VCaP (cell line): ENCODE results near the gene DGKD.
A peak's percentile ranks its signal among the peaks of the same experiment; 100 is the strongest.

Experiments used
- H3K27ac ChIP-seq: fragments of 450-650 bp; 2 replicates; pipeline ENCODE4 v1.5.1; 2017
- CTCF ChIP-seq: fragments of 450-650 bp; conservative IDR thresholded peaks from 2 replicates; pipeline ENCODE4 v1.5.1; 2017; ENCODE audit warnings: mild to moderate bottlenecking, moderate library complexity

Gene DGKD

GRCh38 chr2:233444501-233444900 is 90.2 kb downstream of the DGKD start:
- no peak for TF ChIP-seq CTCF
- no peak overlapping the region for H3K27ac ChIP-seq

GRCh38 chr2:233445152-233445830 is 91.0 kb downstream of the DGKD start:
- no peak for TF ChIP-seq CTCF
- no peak overlapping the region for H3K27ac ChIP-seq

GRCh38 chr2:233446121-233446520 is 91.8 kb downstream of the DGKD start:
- no peak for TF ChIP-seq CTCF

GRCh38 chr2:233446606-233447305 is 92.5 kb downstream of the DGKD start:
- no peak overlapping the region for H3K27ac ChIP-seq
- TF ChIP-seq CTCF: no peak

More at GRCh38 chr2:233446121-233446520, 91.8 kb downstream of the DGKD start:
- H3K27ac ChIP-seq: no peak overlapping the region

- no peak overlapping the region for H3K27ac ChIP-seq
- TF ChIP-seq CTCF: no peak
Measured at GRCh38 chr2:233447506-233448219, 93.4 kb downstream of the DGKD start.

- 0 out of 2 replicates have a peak overlapping the region, but pooled peaks have one; percentile 13 for H3K27ac ChIP-seq
- TF ChIP-seq CTCF: no peak; the same call in 1 of the 2 replicates
Measured at GRCh38 chr2:233448220-233448559, 93.9 kb downstream of the DGKD start.

- peak overlapping the region; percentile 13; the same call in 1 of the 2 replicates for H3K27ac ChIP-seq
- no peak for TF ChIP-seq CTCF
Measured at GRCh38 chr2:233448575-233448974, 94.3 kb downstream of the DGKD start.
